GM19468 (cell line): ENCODE measurements around the gene BLM.

Experiments used
- ATAC-seq: cut with Tn5 transposase; IDR thresholded peaks from one replicate; pipeline ENCODE4 v1.9.1; 2021; ENCODE audit warnings: mild to moderate bottlenecking, moderate library complexity, moderate number of reproducible peaks; ENCODE audit not compliant: unreplicated experiment; ENCODE audit errors: extremely low read depth

The BLM gene

DNA sequence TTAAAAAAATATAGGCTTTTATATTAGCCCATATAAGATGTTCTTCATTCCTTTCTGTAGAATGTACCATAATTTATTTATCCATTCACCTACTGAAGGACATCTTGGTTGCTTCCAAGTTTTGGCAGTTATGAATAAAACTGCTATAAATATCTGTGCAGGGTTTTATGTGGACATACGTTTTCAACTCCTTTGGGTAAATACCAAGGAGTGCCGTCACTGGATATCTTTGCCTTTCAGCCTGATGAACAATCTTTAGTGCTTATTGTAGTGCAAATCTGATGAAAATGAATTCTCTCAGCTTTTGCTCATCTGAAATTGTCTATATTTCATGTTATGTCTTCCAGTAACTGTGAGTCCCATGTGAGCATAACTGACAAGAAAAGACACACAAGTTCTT lies 26.6 kb upstream of the BLM start:
- ATAC-seq: no peak

DNA sequence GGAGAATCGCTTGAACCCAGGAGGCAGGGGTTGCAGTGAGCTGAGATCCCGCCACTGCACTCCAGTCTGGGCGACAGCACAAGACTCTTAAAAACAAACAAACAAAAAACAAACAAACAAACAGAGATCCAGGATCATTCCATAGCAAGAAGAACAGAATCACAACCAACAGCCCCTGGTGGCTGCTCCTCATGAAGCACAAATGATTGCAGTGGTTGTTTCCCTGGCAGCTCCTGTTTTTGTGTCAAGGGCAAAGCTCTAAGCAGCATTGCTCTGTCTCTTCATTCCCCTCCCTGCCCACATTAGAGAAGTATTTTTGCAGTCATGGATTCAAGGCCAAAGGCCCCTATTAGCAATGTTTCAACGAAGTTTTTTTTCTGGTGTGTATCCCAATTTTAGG lies 25.8 kb upstream of the BLM start:
- no peak for ATAC-seq

DNA sequence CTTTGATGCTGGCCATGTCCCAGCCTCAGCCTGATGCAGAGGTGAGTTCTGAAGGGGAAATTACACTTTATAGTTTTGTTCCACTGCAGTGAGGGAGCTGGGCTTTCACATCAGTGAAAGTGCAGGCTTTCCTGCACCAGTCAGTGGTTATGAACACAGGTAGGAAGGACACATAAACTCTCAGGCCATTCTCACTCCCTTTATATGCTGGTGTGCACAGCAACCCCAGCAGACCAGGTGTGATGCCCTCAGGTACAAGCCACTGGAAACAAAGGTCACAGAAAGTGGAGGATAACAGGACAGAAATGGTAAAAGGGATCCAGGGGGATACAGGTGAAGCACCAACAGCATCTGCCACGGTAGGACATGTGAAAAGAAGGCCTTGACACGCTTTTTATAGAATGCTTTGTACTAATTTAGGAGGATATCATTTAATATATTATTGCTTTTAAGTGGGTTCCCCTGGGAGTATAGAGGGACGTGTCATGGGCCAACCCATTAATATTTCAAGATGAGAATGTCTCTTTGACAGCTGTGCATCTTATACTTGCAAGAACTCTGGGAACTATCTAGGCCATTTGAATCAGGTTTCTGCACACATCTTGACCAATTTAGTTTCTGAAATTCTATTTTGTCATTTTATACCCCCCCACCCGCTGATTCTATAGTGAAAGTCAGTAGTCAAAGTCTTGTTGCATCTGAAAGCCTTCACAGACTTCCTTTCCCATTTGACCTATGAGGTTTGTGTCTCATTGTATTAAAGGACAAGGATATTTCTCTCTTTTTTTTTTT lies 25.0 kb upstream of the BLM start:
- ATAC-seq: no peak

- no peak for ATAC-seq
Observed at GRCh38 chr15:90694987-90695386, 22.2 kb upstream of the BLM start.

DNA sequence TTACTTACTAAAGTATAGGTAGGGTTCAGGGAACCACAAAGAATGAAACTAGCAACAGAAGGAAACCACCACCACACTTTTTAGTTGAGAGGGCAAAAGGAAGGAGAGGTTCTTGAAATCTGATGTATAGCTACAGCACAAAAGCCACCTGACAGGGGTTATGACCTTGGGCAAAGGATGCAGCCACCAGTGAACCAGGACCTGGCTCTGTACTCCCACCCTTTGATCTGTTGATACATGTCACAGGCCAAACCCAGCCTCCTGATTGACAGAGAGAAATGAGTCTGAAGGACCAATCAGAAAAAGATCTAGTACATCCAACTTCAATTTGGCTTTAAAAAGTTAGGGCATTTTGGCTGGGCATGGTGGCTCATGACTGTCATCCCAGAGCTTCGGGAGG lies 20.0 kb upstream of the BLM start:
- no peak for ATAC-seq

- ATAC-seq: no peak
Observed at GRCh38 chr15:90698629-90699028, 18.5 kb upstream of the BLM start.

- ATAC-seq: no peak
Observed at GRCh38 chr15:90701048-90701447, 16.1 kb upstream of the BLM start.

DNA sequence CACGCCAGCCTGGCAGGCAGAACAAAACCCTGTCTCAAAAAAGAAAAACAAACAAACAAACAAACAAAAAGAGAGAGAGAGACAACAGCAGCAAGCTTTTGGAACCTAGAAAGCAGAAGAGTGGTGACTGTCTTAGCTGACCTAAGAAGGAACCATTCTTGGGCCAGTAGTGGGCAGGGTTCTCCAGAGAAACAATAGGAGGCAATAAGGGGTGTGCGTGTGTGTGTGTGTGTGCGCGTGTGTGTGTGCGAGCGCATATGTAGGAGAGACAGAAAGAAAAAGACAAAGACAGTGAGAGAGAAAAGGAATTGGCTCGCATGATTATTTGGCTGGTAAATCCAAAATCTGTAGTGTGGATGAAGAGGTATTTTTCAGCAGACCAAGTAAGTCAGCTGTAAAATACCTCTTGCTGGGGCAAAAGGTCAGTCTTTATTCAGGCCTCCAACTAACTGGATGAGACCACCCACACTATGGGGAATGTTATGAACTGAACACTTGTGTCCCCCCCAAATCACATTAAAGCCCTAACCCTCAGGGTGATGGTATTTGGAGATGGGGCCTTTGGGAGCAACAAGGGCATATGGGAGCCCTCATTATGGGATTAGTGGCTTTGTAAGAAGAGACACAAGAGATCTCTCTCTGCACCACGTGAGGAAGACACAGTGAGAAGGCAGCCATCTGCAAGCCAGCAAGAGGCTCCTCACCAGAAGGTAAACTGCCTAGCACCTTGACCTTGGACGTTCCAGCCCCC lies 15.1 kb upstream of the BLM start:
- ATAC-seq: no peak

GRCh38 chr15:90703455-90703854 lies 13.7 kb upstream of the BLM start:
- no peak for ATAC-seq

DNA sequence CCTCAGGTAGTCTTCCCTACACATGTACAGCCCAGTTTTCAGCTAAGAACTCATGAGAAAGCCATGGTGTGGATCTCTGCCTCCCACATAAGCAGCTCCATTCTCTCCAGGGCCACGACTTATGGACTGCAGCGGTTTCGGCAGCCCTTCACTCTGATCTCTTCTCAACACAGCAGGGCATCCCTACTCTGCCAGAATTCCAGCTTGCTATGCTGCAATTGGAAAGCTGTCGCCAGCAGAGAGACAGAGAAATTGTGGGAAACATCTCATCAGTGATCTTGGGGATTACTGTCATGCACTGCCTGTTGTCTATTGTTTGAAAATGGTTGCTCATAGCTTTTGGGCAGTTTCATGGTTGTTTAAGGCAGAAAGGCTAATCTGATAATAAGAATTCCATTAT lies 11.9 kb upstream of the BLM start:
- no peak for ATAC-seq

GRCh38 chr15:90706394-90707327 lies 10.5 kb upstream of the BLM start:
- ATAC-seq: no peak

- ATAC-seq: no peak
Observed at GRCh38 chr15:90707489-90707888, 9.7 kb upstream of the BLM start.

- no peak for ATAC-seq
Observed at GRCh38 chr15:90708516-90708915, 8.6 kb upstream of the BLM start.

GRCh38 chr15:90709278-90709677 lies 7.9 kb upstream of the BLM start:
- no peak for ATAC-seq

- ATAC-seq: no peak
Observed at GRCh38 chr15:90710436-90711027, 6.6 kb upstream of the BLM start.

- no peak for ATAC-seq
Observed at GRCh38 chr15:90711418-90711824, 5.7 kb upstream of the BLM start.

DNA sequence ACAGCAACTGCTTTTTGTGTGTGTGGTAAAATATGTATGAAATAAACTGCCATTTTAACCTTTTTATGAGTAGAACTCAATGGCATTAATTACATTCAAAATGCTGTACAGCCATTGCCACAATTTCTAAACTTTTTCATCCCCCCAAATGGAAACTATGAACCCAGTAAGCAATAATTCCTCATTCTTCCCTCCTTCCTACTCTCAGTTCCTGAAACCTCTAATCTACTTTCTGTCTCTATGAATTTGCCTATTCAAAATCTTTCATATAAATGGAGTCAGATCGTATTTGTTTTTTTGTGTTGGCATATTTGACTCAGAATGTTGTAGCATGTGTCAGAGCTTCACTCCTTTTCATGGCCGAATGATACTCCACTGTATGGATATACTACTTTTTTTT lies 5.3 kb upstream of the BLM start:
- ATAC-seq: no peak

DNA sequence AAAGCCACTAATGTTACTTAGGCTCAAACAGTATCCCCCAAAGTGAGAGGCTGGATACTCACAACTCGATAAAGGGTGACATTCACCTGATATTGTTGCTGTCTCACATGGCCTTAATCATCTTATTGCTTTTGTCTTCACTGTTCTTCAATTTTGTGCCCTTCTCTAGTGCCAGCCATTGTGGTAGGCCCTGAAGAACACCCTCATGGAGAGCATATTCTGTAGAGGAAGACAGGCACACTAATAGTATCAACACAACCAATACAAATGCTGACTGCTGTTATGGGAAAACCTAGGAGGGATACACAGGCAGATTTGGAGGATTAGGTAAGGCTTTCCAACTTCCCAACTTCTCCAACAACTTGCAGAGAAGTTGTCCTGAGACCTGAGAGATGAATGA lies 4.1 kb upstream of the BLM start:
- ATAC-seq: no peak

DNA sequence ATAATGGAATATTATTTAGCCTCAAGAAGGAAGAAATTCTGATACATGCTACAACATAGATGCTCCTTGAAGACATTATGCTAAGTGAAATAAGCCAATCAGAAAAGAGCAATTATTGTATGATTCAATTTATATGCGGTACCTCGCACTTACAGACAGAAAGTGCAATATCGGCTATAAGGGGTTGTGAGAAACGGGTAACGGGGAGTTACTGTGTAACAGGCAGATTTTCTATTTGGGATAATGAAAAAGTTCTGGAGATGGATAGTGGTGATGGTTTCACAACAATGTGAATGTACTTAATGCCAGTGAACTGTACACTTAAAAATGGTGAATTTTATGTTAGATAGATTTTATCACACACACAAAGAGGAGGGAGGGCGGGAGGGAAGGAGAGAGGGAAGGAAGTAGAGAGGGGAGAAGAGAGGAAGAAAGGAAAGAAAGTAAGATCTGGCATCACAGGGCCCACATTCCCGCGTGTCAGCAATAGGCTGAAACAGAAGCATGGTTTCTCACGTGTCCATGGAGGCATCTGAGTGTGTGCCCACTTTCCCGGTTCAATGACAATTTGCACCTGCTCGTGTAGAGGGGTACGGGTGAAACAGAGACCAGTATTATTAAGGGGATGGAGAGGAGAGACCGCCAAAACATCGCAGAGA lies 700 bp upstream of the BLM start:
- ATAC-seq: no peak

GRCh38 chr15:90718232-90718631 lies 1.1 kb downstream of the BLM start:
- no peak for ATAC-seq
